HAP-1 (cell line): Measurements from ENCODE around the gene CTNND2.

ENCODE experiments used
- DNase-seq, 2 experiments: peaks; one replicate each; pipeline ENCODE4 v3.0.0-alpha.2; 2016 to 2020; ENCODE audit warnings: low spot score in 2 of 2
- H3K27me3 ChIP-seq: fragments of 250-450 bp; sonication (Bioruptor Pico); 2 replicates; pipeline ENCODE4 v1.5.1; 2020; ENCODE audit warnings: low read depth, mild to moderate bottlenecking, moderate library complexity
- H3K36me3 ChIP-seq: fragments of 250-450 bp; sonication (Bioruptor Pico); replicated peaks from 2 replicates; pipeline ENCODE4 v1.5.1; 2020; ENCODE audit warnings: mild to moderate bottlenecking
- H3K4me1 ChIP-seq: fragments of 250-450 bp; sonication (Bioruptor Pico); 2 replicates; pipeline ENCODE4 v1.5.1; 2020; ENCODE audit warnings: mild to moderate bottlenecking
- H3K4me3 ChIP-seq: fragments of 250-450 bp; sonication (Bioruptor Pico); 2 replicates; pipeline ENCODE4 v1.5.1; 2020; ENCODE audit warnings: mild to moderate bottlenecking, moderate library complexity
- H3K9me3 ChIP-seq: fragments of 250-450 bp; sonication (Bioruptor Pico); 2 replicates; pipeline ENCODE4 v1.5.1; 2020; ENCODE audit warnings: mild to moderate bottlenecking, moderate library complexity
- in situ Hi-C: fragments of 300-500 bp; cut with MboI; formaldehyde crosslinking; loops from 3 replicates; pipeline ENCODE4 v1.14.3; 2020; ENCODE audit warnings: low sequenced_read_pairs, inconsistent platforms, mixed read lengths

The CTNND2 gene

DNA sequence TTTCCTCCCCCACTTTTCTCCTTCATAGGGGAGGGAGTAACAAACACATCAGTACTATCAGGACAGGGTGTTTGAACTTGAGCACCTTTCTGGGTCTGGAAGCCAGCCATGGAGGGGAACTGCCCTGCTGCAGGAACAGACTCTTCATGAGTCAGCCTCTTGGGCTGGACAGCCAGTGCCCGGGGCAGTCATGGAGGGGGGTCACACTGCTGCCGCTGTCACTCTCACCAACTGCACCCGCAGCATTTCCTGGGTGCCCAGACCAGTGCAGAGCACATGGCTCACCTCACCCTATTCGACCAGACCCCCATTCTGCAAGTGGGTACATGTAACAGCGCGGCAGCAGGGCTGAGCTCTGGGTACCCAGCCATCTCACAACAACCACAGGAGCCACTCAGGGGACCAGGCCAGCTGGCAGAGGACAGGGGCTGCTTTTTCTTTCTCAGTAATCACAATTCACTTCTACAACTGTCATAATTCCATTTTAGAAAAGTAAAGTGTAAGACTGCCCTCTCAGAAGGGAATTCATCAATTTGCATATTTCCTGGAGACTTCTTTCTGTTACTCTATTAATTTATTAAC lies 118.4 kb downstream of the CTNND2 start:
- no peaks in the 10 kb centered on the region for H3K4me1 ChIP-seq
- no peak for DNase-seq
- H3K36me3 ChIP-seq: no peaks in the 10 kb centered on the region
- in situ Hi-C loops: no loop called here
- no peak overlapping the region for H3K4me3 ChIP-seq
- H3K27me3 ChIP-seq: no peaks in the 10 kb centered on the region
- no peaks in the 10 kb centered on the region for H3K9me3 ChIP-seq

DNA sequence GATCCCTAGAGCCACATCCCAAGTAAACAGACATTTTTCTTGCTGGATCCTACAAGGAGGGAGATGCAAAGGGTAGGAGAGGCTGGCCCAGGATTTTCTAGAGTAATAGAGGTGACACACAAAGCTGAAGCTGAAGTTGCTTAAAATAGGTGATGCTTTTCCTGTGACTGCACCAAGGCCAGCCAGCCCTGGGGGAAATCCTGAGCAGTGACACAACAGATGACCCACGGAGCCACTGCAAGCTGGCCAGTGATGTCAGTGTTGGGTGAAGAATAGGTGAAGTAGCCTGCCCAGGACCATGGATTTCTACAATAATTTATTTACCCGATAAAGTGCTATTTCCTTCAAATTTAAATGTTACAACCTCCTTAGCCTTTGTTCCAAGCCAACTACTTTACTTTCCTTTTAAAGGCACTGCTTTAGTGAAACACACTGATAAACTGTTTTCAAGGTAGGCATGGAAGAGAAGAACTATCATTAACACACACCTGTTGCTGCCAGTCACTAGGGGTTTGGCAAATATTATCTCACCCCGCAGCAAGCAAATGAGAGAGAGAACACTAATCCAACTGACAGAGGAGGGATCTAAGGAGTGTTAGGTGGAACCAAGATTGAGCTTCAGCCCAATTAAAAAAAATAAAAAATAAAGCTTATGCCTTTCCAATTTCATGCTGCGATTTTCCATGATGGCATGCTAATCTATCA lies 123.5 kb downstream of the CTNND2 start:
- in situ Hi-C loops: no loop called here
- no peak overlapping the region for H3K4me3 ChIP-seq
- no peak for DNase-seq
- H3K27me3 ChIP-seq: no peaks in the 10 kb centered on the region
- no peaks in the 10 kb centered on the region for H3K36me3 ChIP-seq
- no peaks in the 10 kb centered on the region for H3K4me1 ChIP-seq
- H3K9me3 ChIP-seq: no peaks in the 10 kb centered on the region

DNA sequence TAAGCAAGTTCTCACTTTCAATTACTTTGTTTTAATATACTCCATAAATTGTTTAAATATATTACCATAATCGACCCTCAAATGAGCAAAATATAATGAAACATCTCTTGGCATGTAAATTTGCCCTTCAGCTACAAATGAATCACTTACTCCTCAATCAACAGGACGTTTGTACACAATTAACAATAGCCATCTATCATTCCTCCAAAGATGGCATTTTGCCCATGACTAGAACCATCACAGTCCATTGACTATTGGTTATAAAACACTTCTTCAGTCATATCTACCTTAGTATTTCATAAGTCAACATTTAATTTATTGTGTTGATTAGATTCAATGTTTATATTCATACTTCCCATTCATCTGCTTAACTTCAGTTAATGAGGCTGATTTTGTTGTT lies 127.2 kb downstream of the CTNND2 start:
- Histone ChIP-seq H3K4me3 (no peak overlapping the region), H3K9me3 (no peaks in the 10 kb centered on the region), H3K4me1 (no peaks in the 10 kb centered on the region), H3K27me3 (no peaks in the 10 kb centered on the region), H3K36me3 (no peaks in the 10 kb centered on the region)
- no peak for DNase-seq
- in situ Hi-C loops: no loop called here

DNA sequence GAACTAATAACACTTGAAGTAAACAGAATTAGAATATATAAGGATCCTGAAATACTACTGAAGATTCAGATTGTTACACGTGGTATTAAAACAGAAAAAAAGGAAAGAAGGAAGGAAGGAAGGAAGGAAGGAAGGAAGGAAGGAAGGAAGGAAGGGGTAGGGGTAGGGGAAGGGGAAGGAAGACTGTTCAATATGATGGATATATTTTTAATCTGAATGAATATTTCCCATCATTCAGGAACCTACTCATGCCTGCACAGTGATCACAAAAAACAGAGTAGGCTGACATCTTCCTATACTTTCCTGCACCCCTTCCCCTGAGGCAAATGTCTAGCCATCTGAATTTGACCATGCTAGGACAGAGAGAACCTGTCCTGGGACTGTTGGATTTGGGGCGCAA lies 133.9 kb downstream of the CTNND2 start:
- Histone ChIP-seq H3K9me3 (no peaks in the 10 kb centered on the region; the same call in 1 of the 2 replicates), H3K4me3 (no peak overlapping the region), H3K36me3 (no peaks in the 10 kb centered on the region), H3K27me3 (no peaks in the 10 kb centered on the region), H3K4me1 (no peaks in the 10 kb centered on the region)
- DNase-seq: no peak
- in situ Hi-C loops: no loop called here

DNA sequence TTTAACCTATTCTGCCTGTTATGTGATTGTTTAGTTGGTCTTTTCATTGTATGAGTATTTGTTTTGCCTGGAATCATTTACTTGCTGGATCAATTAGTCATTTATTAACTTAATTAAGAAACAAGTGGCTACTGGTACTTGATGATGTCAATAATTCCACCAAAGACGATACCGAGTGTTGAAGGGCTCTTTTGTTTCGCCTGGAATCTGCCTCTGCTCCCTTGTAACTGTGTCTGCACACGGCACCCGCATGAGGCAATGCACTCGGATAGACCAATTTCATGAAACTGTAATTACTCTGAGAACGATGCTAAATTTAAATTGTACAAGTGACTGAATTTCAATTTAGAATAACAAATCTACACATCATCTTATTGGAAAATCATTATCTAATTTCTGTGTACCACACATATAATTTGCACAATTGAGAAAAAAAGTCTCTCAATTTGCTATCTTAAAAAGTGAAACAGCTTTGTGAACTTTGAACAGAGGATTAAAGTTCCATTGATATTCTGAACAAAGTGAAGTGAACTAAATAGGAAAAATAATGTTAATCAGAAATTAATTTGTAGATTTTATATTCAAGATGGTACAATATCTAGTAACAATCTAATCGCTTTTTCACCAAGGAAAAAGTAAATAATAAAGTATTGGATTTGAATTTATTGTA lies 143.2 kb downstream of the CTNND2 start:
- in situ Hi-C loops: no loop called here
- DNase-seq: no peak

DNA sequence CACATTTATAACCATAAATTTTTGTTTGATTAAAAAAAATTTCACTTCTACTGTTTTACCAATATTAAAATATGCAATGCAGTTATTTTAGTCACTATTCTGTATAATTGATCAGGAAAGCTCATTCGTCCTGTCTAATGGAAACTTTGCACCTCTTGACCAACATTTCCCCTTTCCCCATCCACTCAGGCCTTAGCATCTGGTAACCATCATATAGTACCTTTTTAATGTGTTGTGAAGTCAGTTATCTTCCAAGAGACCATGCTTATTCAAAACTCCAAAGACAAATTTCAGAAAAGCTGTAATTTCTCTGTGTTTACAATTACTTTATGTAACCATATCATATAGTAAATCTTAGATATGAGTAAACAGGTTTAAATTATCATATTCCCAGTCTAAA lies 145.9 kb downstream of the CTNND2 start:
- no peak for DNase-seq
- H3K36me3 ChIP-seq: no peaks in the 10 kb centered on the region
- in situ Hi-C loops: no loop called here
- H3K4me1 ChIP-seq: no peaks in the 10 kb centered on the region
- no peaks in the 10 kb centered on the region for H3K9me3 ChIP-seq
- H3K27me3 ChIP-seq: no peaks in the 10 kb centered on the region
- no peak overlapping the region for H3K4me3 ChIP-seq

More for the DNA sequence above, 143.2 kb downstream of the CTNND2 start:
- Histone ChIP-seq H3K27me3 (no peaks in the 10 kb centered on the region), H3K36me3 (no peaks in the 10 kb centered on the region), H3K4me3 (no peak overlapping the region), H3K4me1 (no peaks in the 10 kb centered on the region), H3K9me3 (no peaks in the 10 kb centered on the region)

DNA sequence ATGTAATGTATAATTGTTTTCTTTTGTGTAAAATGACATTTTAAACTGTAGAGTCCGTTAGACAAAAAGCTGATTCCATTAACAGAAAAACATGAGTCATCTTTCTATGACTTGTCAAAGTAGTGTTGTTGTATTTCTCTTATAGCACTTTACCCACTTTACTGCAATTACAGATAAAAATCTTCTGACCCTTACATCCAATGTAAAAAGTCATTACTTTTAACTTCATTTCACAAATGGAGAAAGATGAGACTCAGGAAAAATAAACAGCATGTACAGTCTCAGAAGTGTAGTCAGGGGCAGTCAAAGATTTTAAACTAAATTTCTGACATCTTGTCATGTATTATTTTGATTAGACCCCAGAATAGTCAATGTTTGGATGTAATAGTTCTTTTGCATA lies 146.6 kb downstream of the CTNND2 start:
- Histone ChIP-seq H3K4me3 (no peak overlapping the region), H3K36me3 (no peaks in the 10 kb centered on the region), H3K27me3 (no peaks in the 10 kb centered on the region), H3K9me3 (no peaks in the 10 kb centered on the region), H3K4me1 (no peaks in the 10 kb centered on the region)
- in situ Hi-C loops: no loop called here
- DNase-seq: no peak

DNA sequence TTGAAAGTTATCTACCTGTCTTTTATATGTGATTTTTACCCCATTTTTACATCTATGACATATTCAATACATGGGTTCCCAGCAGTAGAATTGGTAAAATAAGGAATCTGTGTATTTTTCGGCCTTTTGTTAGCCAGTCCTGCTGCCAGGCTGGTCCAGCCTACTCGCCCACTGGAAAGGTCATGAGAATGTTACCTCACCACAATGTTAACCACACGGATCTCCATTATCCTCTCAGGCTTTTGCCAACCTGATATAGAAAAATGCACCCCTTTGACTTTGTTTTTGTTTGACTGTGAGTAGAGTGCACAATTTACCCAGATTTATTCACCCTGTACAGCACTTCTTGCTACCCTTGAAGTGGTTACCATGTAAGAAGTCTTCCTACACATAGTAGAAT lies 167.2 kb downstream of the CTNND2 start:
- Histone ChIP-seq H3K4me1 (no peaks in the 10 kb centered on the region), H3K9me3 (no peaks in the 10 kb centered on the region), H3K4me3 (no peak overlapping the region), H3K36me3 (no peaks in the 10 kb centered on the region), H3K27me3 (no peaks in the 10 kb centered on the region)
- DNase-seq: no peak
- in situ Hi-C loops: no loop called here

DNA sequence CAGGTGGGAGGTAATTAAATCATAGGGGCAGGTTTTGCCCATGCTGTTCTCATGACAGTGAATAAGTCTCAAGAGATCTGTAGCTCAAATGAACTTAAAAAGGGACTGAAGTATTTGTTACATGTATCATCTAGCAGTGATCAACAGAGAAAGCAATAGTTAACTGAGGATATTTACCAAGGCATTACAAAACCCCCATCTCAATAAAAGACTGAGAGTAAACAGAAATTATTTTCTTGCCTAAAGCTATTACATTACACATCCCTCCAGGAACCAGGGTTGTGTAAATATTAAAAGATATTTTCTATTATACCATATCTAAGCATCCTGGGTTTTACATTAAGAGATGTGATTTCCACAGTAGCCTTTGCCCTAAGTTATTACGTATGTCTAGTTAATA lies 169.9 kb downstream of the CTNND2 start:
- no peaks in the 10 kb centered on the region for H3K27me3 ChIP-seq
- no peaks in the 10 kb centered on the region for H3K9me3 ChIP-seq
- in situ Hi-C loops: no loop called here
- H3K4me1 ChIP-seq: no peaks in the 10 kb centered on the region
- H3K4me3 ChIP-seq: no peak overlapping the region
- no peaks in the 10 kb centered on the region for H3K36me3 ChIP-seq
- DNase-seq: no peak

DNA sequence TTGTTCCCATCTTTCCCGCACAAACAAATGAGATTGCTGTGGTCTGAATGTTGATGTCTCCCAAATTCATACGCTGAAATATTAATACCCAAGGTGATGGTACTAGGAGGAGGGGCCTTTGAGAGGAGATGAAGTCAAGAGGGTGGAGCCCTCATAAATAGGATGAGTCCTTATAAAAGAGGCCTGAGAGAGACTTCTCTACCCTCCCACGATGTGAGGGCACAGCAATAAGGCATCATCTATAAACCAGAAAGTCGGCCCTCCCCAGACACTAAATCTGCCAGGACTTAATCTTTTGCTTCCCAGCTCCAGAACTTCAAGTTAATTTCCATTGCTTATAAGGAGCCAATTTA lies 170.4 kb downstream of the CTNND2 start:
- Histone ChIP-seq H3K4me1 (no peaks in the 10 kb centered on the region), H3K36me3 (no peaks in the 10 kb centered on the region), H3K9me3 (no peaks in the 10 kb centered on the region), H3K4me3 (no peak overlapping the region), H3K27me3 (no peaks in the 10 kb centered on the region)
- in situ Hi-C loops: no loop called here
- DNase-seq: no peak

DNA sequence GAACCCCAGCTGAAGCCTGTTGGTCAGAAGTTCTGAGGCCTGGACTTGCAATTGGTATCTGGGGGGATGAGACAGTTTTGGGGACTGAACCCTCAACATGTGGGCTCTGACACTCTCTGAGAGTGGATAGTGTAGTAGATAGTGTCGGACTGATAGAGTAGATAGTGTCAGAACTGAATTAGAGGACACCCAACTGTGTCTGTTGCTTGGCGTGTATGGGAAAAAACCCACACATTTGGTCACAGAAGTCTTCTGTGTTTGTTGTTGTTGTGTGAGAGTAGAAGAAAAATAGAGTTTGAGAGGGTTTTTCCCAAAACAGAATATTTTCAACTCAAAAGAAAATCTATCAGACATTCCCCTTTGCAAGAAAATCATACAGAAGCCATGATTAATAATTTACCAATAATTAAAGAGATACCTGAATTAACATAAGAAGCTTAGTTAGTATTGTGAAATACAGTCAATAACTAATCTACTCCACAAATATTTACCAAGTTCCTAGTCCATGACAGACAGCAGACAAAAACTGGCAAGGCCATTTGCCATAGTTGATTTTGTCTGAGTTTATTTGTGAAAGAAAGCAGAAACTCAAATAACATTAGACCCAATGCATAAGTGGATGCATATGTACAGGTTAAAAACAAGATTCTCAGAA lies 170.9 kb downstream of the CTNND2 start:
- H3K27me3 ChIP-seq: no peaks in the 10 kb centered on the region
- H3K4me3 ChIP-seq: no peak overlapping the region
- H3K9me3 ChIP-seq: no peaks in the 10 kb centered on the region
- H3K36me3 ChIP-seq: no peaks in the 10 kb centered on the region
- in situ Hi-C loops: no loop called here
- DNase-seq: no peak
- no peaks in the 10 kb centered on the region for H3K4me1 ChIP-seq

DNA sequence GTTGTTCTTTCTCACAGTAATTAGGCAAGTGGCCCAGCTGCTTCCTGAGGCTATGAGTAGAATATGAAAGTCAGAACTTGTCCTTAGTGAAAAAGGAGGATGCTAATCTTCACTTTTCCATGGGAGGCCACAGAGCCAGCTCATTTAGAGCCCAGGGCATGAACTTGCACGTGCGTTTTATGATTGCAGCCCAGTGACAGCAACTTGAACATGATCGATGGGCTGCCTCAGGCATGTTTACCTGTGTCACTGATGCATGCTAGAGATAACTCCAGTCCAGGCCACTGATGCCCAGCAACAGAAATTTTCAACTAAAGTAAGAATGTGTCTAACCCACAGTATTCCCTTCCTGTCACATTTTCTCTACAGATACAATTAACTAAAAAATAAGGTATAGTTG lies 179.3 kb downstream of the CTNND2 start:
- Histone ChIP-seq H3K4me3 (no peak overlapping the region), H3K9me3 (0 out of 2 replicates have a peak, but pooled peaks cover 2% of the 10 kb centered on the region), H3K27me3 (no peaks in the 10 kb centered on the region), H3K36me3 (no peaks in the 10 kb centered on the region), H3K4me1 (no peaks in the 10 kb centered on the region)
- in situ Hi-C loops: no loop called here
- no peak for DNase-seq

DNA sequence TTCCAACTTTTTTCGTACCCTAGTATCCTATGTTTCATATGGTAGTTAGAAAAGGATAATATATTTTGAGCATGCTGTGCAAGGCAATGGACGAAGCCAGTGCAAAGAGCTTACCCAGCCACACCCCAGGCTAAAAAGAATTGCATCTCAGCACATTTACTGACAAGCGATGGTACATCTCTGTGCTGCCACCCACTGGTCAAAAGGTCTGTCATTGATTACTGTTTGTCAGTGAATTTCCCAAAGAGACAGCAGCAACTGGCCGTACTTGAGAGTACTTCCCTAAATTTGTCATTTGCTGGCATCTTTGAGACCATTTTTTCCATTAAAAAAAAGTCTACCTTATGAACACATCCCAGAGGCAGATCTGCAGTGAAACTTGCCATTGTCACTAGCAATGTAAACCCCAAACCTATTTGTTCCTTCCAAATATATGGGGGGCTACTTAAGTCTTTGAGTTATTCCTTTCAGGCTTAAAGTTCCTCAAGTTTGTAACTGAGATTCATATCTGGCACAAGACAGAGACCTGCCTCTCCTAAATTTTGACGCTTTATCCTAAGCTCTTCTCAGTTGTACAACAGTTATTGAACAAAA lies 184.3 kb downstream of the CTNND2 start:
- in situ Hi-C loops: no loop called here

More for the DNA sequence above, 184.3 kb downstream of the CTNND2 start:
- Histone ChIP-seq H3K27me3 (no peaks in the 10 kb centered on the region), H3K4me1 (no peaks in the 10 kb centered on the region), H3K9me3 (0 out of 2 replicates have a peak, but pooled peaks cover 2% of the 10 kb centered on the region), H3K4me3 (no peak overlapping the region), H3K36me3 (no peaks in the 10 kb centered on the region)
- peak in 1 of 2 experiments; percentile 33 for DNase-seq
